AG04450 (cell line): Measurements from ENCODE around the gene ST3GAL5. TPM values are rescaled to one million over a fixed set of nuclear protein-coding genes. Genes with fewer than 3 reads are reported as not detected.

Experiments used
- CTCF ChIA-PET: fragments of 300-600, 350-600 bp; formaldehyde crosslinking; extraction: SDS; loops from one replicate; lab custom pipeline; 2022; ENCODE audit warnings: antibody characterized with exemption, inconsistent platforms; lab: Charles Lee
- POLR2A ChIA-PET: fragments of 350-600 bp; formaldehyde crosslinking; extraction: SDS; loops from one replicate; lab custom pipeline; 2021; ENCODE audit warnings: antibody characterized with exemption, inconsistent platforms; lab: Yijun Ruan, JAX
- DNase-seq: peaks from one replicate; pipeline ENCODE4 v3.0.0-alpha.2; 2011; ENCODE audit warnings: low read depth, low spot score
- H3K27ac ChIP-seq: one replicate; pipeline ENCODE4 v1.5.1; 2012; ENCODE audit warnings: low read depth, low read length, control low read depth
- H3K27me3 ChIP-seq: one replicate; pipeline ENCODE4 v1.6.0; 2012; ENCODE audit warnings: low read length; ENCODE audit not compliant: control insufficient read depth, insufficient read depth
- H3K4me3 ChIP-seq: 2 replicates; pipeline ENCODE4 v1.5.1; 2011; ENCODE audit warnings: mild to moderate bottlenecking, low read depth, low read length, control low read depth
- H3K9me3 ChIP-seq: 2 replicates; pipeline ENCODE4 v1.5.1; 2012; ENCODE audit warnings: low read length; ENCODE audit not compliant: control insufficient read depth, insufficient read depth
- polyA plus RNA-seq: library from polyadenylated mRNA; depleted of rRNA; stranded (reverse); fragments of >200 nt; gene quantifications from 2 replicates; pipeline ENCODE4 v1.2.3, GENCODE V29; 2011
- TF ChIP-seq, protein P1 (sequence below): IDR thresholded peaks from 2 replicates; pipeline ENCODE4 v1.5.1; 2011; ENCODE audit warnings: low read depth, low read length, control low read depth, inconsistent platforms

ST3GAL5 gene
- polyA plus RNA-seq, 1 experiment = 26.8 TPM

GRCh38 chr2:85858841-85859240 lies 29.9 kb downstream of the ST3GAL5 start:
- H3K27me3 ChIP-seq = no peaks in the 10 kb centered on the region
- no peak overlapping the region for H3K4me3 ChIP-seq
- TF ChIP-seq, protein P1, sequence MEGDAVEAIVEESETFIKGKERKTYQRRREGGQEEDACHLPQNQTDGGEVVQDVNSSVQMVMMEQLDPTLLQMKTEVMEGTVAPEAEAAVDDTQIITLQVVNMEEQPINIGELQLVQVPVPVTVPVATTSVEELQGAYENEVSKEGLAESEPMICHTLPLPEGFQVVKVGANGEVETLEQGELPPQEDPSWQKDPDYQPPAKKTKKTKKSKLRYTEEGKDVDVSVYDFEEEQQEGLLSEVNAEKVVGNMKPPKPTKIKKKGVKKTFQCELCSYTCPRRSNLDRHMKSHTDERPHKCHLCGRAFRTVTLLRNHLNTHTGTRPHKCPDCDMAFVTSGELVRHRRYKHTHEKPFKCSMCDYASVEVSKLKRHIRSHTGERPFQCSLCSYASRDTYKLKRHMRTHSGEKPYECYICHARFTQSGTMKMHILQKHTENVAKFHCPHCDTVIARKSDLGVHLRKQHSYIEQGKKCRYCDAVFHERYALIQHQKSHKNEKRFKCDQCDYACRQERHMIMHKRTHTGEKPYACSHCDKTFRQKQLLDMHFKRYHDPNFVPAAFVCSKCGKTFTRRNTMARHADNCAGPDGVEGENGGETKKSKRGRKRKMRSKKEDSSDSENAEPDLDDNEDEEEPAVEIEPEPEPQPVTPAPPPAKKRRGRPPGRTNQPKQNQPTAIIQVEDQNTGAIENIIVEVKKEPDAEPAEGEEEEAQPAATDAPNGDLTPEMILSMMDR = no peak
- POLR2A ChIA-PET = no interaction called here
- CTCF ChIA-PET = interaction anchor here (1.8 to 3.2 kb wide), 2 partner anchors 32 to 220 kb away, joined by 5 to 11 read pairs; no protein-coding TSS in a partner anchor
- no peak for DNase-seq
- H3K9me3 ChIP-seq = no peaks in the 10 kb centered on the region
- H3K27ac ChIP-seq = no peak overlapping the region

DNA sequence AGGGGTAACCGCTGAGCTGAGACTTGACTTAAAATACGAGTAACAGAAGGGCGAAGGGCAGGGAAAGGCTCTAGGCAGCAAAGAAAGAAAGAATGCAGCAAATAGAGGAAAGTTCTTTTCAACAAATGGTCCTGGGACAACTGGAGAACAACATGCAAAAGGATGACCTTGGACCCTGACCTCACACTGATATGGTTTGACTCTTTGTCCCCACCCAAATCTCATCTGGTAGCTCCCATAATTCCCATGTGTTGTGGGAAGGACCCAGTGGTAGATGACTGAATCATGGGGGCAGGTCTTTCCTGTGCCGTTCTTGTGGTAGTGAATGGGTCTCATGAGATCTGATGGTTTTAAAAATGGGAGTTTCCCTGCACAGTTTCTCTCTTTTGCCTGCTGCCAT lies 33.9 kb downstream of the ST3GAL5 start:
- H3K4me3 ChIP-seq = no peak overlapping the region
- no peaks in the 10 kb centered on the region for H3K9me3 ChIP-seq
- no peak overlapping the region for H3K27ac ChIP-seq
- TF ChIP-seq, protein P1 = no peak
- ChIA-PET POLR2A (no interaction called here), CTCF (interaction anchor here (1.0 kb wide), 1 partner anchor 224 kb away, joined by 3 read pairs; no protein-coding TSS in a partner anchor)
- no peaks in the 10 kb centered on the region for H3K27me3 ChIP-seq
- no peak for DNase-seq

GRCh38 chr2:85854166-85854509 lies 34.7 kb downstream of the ST3GAL5 start:
- ChIA-PET POLR2A (no interaction called here), CTCF (interaction anchor here (0.8 to 1.0 kb wide), 2 partner anchors 35 to 225 kb away, joined by 3 read pairs; no protein-coding TSS in a partner anchor)
- TF ChIP-seq, protein P1 = no peak
- no peaks in the 10 kb centered on the region for H3K9me3 ChIP-seq
- no peak for DNase-seq
- H3K27ac ChIP-seq = no peak overlapping the region
- H3K27me3 ChIP-seq = no peaks in the 10 kb centered on the region
- no peak overlapping the region for H3K4me3 ChIP-seq

- TF ChIP-seq, protein P1 = no peak
- H3K27ac ChIP-seq = no peak overlapping the region
- no peak for DNase-seq
- POLR2A ChIA-PET = no interaction called here
- H3K4me3 ChIP-seq = no peak overlapping the region
- H3K9me3 ChIP-seq = no peaks in the 10 kb centered on the region
- CTCF ChIA-PET = interaction anchor here (0.8 kb wide), 1 partner anchor 36 kb away, joined by 3 read pairs; no protein-coding TSS in a partner anchor
- no peaks in the 10 kb centered on the region for H3K27me3 ChIP-seq
Observed at GRCh38 chr2:85853499-85854165, 35.2 kb downstream of the ST3GAL5 start.

DNA sequence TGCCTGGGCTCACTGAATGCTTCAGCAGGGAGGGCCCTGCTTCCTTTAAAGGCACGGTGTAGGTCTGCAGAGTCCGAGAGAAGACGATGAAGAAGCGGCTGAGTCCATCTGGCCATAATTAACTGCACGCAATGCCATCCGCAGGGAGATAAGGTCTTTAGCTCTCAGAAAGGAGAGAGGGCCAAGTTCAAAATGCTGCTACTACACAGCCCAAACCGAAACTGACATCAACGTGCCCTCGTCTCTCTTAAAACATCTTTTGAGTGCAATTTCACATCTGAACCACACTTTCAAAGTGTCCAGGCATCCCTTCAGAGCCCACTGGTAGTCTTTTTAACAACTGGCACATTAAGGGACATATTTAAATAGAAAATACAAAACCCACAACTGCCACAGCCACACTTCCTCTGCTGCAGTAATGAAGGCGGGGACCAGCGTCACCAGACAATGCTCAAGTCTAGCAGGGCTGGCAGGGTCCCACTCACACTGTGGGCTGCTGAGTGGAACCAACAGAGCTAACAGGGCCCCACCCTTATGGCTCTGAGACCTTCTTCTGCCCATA lies 35.8 kb downstream of the ST3GAL5 start:
- TF ChIP-seq, protein P1 = no peak
- DNase-seq = no peak
- Histone ChIP-seq H3K27ac (no peak overlapping the region), H3K9me3 (no peaks in the 10 kb centered on the region), H3K4me3 (no peak overlapping the region), H3K27me3 (no peaks in the 10 kb centered on the region)
- CTCF ChIA-PET = no interaction called here
- POLR2A ChIA-PET = no interaction called here
